GM23338 (cell line): ENCODE data around the gene CIITA. TPM values are rescaled to one million over a fixed set of nuclear protein-coding genes. Genes with fewer than 3 reads are reported as not detected.

Source experiments
- ATAC-seq: fragments of 200-7000 bp; cut with Tn5 transposase; 3 replicates; pipeline ENCODE4 v1.9.1; 2020
- DNase-seq: peaks from one replicate; pipeline ENCODE4 v3.0.0-alpha.2; 2015; ENCODE audit warnings: low spot score
- H2AFZ ChIP-seq: fragments of 200-600 bp; sonication (generic); 2 replicates; pipeline ENCODE4 v1.8.0; 2016; ENCODE audit warnings: antibody characterized with exemption, mild to moderate bottlenecking, moderate library complexity
- H3F3A ChIP-seq: fragments of 200-600 bp; sonication (generic); replicated peaks from 2 replicates; pipeline ENCODE4 v1.8.0; 2017; ENCODE audit warnings: antibody characterized with exemption, mixed run types, low read depth
- H3K27ac ChIP-seq: fragments of 200-600 bp; sonication (generic); 2 replicates; pipeline ENCODE4 v1.6.1; 2016; ENCODE audit warnings: low read depth
- H3K27me3 ChIP-seq: fragments of 200-600 bp; sonication (generic); 2 replicates; pipeline ENCODE4 v1.8.0; 2016; ENCODE audit warnings: mild to moderate bottlenecking, mixed run types, moderate library complexity; ENCODE audit not compliant: insufficient read depth
- H3K36me3 ChIP-seq: fragments of 200-600 bp; sonication (generic); 2 replicates; pipeline ENCODE4 v1.8.0; 2016; ENCODE audit warnings: mild to moderate bottlenecking; ENCODE audit not compliant: insufficient read depth
- H3K4me1 ChIP-seq: fragments of 200-600 bp; sonication (generic); 2 replicates; pipeline ENCODE4 v1.8.0; 2016; ENCODE audit warnings: mild to moderate bottlenecking, moderate library complexity; ENCODE audit not compliant: insufficient read depth
- H3K4me2 ChIP-seq: fragments of 200-600 bp; sonication (generic); 2 replicates; pipeline ENCODE4 v1.7.1; 2017; ENCODE audit warnings: mixed run types
- H3K4me3 ChIP-seq: fragments of 200-600 bp; sonication (generic); 2 replicates; pipeline ENCODE4 v1.6.1; 2016; ENCODE audit warnings: mixed run types
- H3K79me2 ChIP-seq: fragments of 200-600 bp; sonication (generic); replicated peaks from 2 replicates; pipeline ENCODE4 v1.8.0; 2017; ENCODE audit warnings: mild to moderate bottlenecking; ENCODE audit not compliant: insufficient read depth
- H3K9me2 ChIP-seq: fragments of 200-600 bp; sonication (generic); 2 replicates; pipeline ENCODE4 v1.8.0; 2017; ENCODE audit not compliant: insufficient read depth
- H4K20me1 ChIP-seq: fragments of 200-600 bp; sonication (generic); replicated peaks from 2 replicates; pipeline ENCODE4 v1.8.0; 2017; ENCODE audit warnings: mild to moderate bottlenecking; ENCODE audit not compliant: insufficient read depth
- H3K27ac Mint-ChIP-seq: 2 replicates; pipeline ENCODE4 v1.8.0; 2020; ENCODE audit warnings: inconsistent platforms, mild to moderate bottlenecking, moderate library complexity, mixed read lengths
- H3K27me3 Mint-ChIP-seq: 3 replicates; pipeline ENCODE4 v1.8.0; 2022; ENCODE audit warnings: low read depth, mild to moderate bottlenecking, moderate library complexity, mixed read lengths, inconsistent platforms; ENCODE audit not compliant: insufficient read depth, poor library complexity
- H3K36me3 Mint-ChIP-seq: 3 replicates; pipeline ENCODE4 v1.8.0; 2021; ENCODE audit warnings: low read depth, mild to moderate bottlenecking, inconsistent platforms, moderate library complexity, mixed read lengths
- H3K4me1 Mint-ChIP-seq: 3 replicates; pipeline ENCODE4 v1.8.0; 2020; ENCODE audit warnings: mild to moderate bottlenecking, inconsistent platforms, mixed read lengths
- H3K4me3 Mint-ChIP-seq: 3 replicates; pipeline ENCODE4 v1.8.0; 2021; ENCODE audit warnings: moderate library complexity, mild to moderate bottlenecking, inconsistent platforms, mixed read lengths
- H3K9me3 Mint-ChIP-seq: 3 replicates; pipeline ENCODE4 v1.8.0; 2020; ENCODE audit warnings: moderate library complexity, mild to moderate bottlenecking, inconsistent platforms, mixed read lengths
- EZH2 ChIP-seq: fragments of 200-600 bp; sonication (generic); IDR thresholded peaks from one replicate; pipeline ENCODE4 v1.8.0; 2017; ENCODE audit warnings: antibody characterized with exemption, mild to moderate bottlenecking, low read depth; ENCODE audit not compliant: unreplicated experiment
- EZH2phosphoT487 ChIP-seq: fragments of 200-600 bp; sonication (generic); IDR thresholded peaks from one replicate; pipeline ENCODE4 v1.8.1; 2018; ENCODE audit warnings: antibody characterized with exemption; ENCODE audit not compliant: unreplicated experiment
- JUNB ChIP-seq: IDR thresholded peaks from one replicate; pipeline ENCODE4 v1.6.1; 2016; ENCODE audit warnings: antibody characterized with exemption; ENCODE audit not compliant: unreplicated experiment
- ZNF114 ChIP-seq: fragments of 250-450 bp; sonication (Bioruptor Pico); IDR thresholded peaks from 2 replicates; pipeline ENCODE4 v1.5.0; 2020; ENCODE audit warnings: mild to moderate bottlenecking, moderate library complexity
- ZNF331 ChIP-seq: fragments of 250-450 bp; sonication (Bioruptor Pico); IDR thresholded peaks from 2 replicates; pipeline ENCODE4 v1.5.0; 2020; ENCODE audit warnings: low read depth, mild to moderate bottlenecking, moderate library complexity
- polyA plus RNA-seq: library from polyadenylated mRNA; unstranded; fragments of >200 nt; fragmentation: Nextera tagmentation; extraction: Ambion mirVana; gene quantifications from 2 replicates; pipeline ENCODE4 v1.2.1, GENCODE V29; 2016
- total RNA-seq: library from RNA; depleted of rRNA; stranded (reverse); fragments of >200 nt; shearing (Covaris generic); gene quantifications from 2 replicates; pipeline ENCODE4 v1.2.3, GENCODE V29; 2014
- TF ChIP-seq, protein P1 (sequence below): IDR thresholded peaks from one replicate; pipeline ENCODE4 v1.6.1; 2018; ENCODE audit warnings: antibody characterized with exemption; ENCODE audit not compliant: unreplicated experiment
- TF ChIP-seq, protein P2 (sequence below): IDR thresholded peaks from 2 replicates; pipeline ENCODE4 v1.6.1; 2016; ENCODE audit warnings: antibody characterized with exemption
- TF ChIP-seq, protein P3 (sequence below): fragments of 250-450 bp; sonication (Bioruptor Pico); IDR thresholded peaks from 2 replicates; pipeline ENCODE4 v1.5.0; 2020; ENCODE audit warnings: mild to moderate bottlenecking, moderate library complexity

The CIITA gene
- total and polyA plus RNA-seq, 2 experiments from 2014 or later: 0.10 to 0.57 TPM

- TF ChIP-seq, protein P1, sequence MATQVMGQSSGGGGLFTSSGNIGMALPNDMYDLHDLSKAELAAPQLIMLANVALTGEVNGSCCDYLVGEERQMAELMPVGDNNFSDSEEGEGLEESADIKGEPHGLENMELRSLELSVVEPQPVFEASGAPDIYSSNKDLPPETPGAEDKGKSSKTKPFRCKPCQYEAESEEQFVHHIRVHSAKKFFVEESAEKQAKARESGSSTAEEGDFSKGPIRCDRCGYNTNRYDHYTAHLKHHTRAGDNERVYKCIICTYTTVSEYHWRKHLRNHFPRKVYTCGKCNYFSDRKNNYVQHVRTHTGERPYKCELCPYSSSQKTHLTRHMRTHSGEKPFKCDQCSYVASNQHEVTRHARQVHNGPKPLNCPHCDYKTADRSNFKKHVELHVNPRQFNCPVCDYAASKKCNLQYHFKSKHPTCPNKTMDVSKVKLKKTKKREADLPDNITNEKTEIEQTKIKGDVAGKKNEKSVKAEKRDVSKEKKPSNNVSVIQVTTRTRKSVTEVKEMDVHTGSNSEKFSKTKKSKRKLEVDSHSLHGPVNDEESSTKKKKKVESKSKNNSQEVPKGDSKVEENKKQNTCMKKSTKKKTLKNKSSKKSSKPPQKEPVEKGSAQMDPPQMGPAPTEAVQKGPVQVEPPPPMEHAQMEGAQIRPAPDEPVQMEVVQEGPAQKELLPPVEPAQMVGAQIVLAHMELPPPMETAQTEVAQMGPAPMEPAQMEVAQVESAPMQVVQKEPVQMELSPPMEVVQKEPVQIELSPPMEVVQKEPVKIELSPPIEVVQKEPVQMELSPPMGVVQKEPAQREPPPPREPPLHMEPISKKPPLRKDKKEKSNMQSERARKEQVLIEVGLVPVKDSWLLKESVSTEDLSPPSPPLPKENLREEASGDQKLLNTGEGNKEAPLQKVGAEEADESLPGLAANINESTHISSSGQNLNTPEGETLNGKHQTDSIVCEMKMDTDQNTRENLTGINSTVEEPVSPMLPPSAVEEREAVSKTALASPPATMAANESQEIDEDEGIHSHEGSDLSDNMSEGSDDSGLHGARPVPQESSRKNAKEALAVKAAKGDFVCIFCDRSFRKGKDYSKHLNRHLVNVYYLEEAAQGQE: no peak
Measured at GRCh38 chr16:10896165-10896564, 19.2 kb downstream of the CIITA start (continued).

- Histone ChIP-seq H3K4me2 (no peak overlapping the region), H3K27me3 (no peaks in the 10 kb centered on the region), H3K4me1 (peaks cover 3% of the 10 kb centered on the region; the same call in 1 of the 2 replicates), H2AFZ (no peak overlapping the region), H3K79me2 (no peaks in the 10 kb centered on the region), H4K20me1 (no peaks in the 10 kb centered on the region), H3F3A (no peaks in the 10 kb centered on the region), H3K36me3 (no peaks in the 10 kb centered on the region), H3K9me2 (no peaks in the 10 kb centered on the region), H3K27ac (no peak overlapping the region), H3K4me3 (no peak overlapping the region)
- no peak overlapping the region for H3K27ac Mint-ChIP-seq
- ATAC-seq (no peak), DNase-seq (no peak)
- peaks cover 11% of the 10 kb centered on the region for H3K4me1 Mint-ChIP-seq
- no peaks in the 10 kb centered on the region; the same call in 2 of the 3 replicates for H3K9me3 Mint-ChIP-seq
- no peaks in the 10 kb centered on the region; the same call in 2 of the 3 replicates for H3K36me3 Mint-ChIP-seq
- H3K4me3 Mint-ChIP-seq: no peak overlapping the region
- H3K27me3 Mint-ChIP-seq: peaks cover 10% of the 10 kb centered on the region
- TF ChIP-seq ZNF331 (CRISPR knock-in tag) (no peak), ZNF114 (CRISPR knock-in tag) (no peak), EZH2phosphoT487 (no peak), EZH2 (no peak), JUNB (no peak)
- TF ChIP-seq, protein P1: no peak
- TF ChIP-seq, protein P2, sequence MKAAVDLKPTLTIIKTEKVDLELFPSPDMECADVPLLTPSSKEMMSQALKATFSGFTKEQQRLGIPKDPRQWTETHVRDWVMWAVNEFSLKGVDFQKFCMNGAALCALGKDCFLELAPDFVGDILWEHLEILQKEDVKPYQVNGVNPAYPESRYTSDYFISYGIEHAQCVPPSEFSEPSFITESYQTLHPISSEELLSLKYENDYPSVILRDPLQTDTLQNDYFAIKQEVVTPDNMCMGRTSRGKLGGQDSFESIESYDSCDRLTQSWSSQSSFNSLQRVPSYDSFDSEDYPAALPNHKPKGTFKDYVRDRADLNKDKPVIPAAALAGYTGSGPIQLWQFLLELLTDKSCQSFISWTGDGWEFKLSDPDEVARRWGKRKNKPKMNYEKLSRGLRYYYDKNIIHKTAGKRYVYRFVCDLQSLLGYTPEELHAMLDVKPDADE: no peak
- TF ChIP-seq, protein P3, sequence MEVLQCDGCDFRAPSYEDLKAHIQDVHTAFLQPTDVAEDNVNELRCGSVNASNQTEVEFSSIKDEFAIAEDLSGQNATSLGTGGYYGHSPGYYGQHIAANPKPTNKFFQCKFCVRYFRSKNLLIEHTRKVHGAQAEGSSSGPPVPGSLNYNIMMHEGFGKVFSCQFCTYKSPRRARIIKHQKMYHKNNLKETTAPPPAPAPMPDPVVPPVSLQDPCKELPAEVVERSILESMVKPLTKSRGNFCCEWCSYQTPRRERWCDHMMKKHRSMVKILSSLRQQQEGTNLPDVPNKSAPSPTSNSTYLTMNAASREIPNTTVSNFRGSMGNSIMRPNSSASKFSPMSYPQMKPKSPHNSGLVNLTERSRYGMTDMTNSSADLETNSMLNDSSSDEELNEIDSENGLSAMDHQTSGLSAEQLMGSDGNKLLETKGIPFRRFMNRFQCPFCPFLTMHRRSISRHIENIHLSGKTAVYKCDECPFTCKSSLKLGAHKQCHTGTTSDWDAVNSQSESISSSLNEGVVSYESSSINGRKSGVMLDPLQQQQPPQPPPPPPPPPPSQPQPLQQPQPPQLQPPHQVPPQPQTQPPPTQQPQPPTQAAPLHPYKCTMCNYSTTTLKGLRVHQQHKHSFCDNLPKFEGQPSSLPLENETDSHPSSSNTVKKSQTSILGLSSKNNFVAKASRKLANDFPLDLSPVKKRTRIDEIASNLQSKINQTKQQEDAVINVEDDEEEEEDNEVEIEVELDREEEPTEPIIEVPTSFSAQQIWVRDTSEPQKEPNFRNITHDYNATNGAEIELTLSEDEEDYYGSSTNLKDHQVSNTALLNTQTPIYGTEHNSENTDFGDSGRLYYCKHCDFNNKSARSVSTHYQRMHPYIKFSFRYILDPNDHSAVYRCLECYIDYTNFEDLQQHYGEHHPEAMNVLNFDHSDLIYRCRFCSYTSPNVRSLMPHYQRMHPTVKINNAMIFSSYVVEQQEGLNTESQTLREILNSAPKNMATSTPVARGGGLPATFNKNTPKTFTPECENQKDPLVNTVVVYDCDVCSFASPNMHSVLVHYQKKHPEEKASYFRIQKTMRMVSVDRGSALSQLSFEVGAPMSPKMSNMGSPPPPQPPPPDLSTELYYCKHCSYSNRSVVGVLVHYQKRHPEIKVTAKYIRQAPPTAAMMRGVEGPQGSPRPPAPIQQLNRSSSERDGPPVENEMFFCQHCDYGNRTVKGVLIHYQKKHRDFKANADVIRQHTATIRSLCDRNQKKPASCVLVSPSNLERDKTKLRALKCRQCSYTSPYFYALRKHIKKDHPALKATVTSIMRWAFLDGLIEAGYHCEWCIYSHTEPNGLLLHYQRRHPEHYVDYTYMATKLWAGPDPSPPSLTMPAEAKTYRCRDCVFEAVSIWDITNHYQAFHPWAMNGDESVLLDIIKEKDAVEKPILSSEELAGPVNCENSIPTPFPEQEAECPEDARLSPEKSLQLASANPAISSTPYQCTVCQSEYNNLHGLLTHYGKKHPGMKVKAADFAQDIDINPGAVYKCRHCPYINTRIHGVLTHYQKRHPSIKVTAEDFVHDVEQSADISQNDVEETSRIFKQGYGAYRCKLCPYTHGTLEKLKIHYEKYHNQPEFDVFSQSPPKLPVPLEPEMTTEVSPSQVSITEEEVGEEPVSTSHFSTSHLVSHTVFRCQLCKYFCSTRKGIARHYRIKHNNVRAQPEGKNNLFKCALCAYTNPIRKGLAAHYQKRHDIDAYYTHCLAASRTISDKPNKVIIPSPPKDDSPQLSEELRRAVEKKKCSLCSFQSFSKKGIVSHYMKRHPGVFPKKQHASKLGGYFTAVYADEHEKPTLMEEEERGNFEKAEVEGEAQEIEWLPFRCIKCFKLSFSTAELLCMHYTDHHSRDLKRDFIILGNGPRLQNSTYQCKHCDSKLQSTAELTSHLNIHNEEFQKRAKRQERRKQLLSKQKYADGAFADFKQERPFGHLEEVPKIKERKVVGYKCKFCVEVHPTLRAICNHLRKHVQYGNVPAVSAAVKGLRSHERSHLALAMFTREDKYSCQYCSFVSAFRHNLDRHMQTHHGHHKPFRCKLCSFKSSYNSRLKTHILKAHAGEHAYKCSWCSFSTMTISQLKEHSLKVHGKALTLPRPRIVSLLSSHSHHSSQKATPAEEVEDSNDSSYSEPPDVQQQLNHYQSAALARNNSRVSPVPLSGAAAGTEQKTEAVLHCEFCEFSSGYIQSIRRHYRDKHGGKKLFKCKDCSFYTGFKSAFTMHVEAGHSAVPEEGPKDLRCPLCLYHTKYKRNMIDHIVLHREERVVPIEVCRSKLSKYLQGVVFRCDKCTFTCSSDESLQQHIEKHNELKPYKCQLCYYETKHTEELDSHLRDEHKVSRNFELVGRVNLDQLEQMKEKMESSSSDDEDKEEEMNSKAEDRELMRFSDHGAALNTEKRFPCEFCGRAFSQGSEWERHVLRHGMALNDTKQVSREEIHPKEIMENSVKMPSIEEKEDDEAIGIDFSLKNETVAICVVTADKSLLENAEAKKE: no peak
Measured at GRCh38 chr16:10896723-10897122, 19.7 kb downstream of the CIITA start.
